ENCODE results near the gene CFAP61.

DNA sequence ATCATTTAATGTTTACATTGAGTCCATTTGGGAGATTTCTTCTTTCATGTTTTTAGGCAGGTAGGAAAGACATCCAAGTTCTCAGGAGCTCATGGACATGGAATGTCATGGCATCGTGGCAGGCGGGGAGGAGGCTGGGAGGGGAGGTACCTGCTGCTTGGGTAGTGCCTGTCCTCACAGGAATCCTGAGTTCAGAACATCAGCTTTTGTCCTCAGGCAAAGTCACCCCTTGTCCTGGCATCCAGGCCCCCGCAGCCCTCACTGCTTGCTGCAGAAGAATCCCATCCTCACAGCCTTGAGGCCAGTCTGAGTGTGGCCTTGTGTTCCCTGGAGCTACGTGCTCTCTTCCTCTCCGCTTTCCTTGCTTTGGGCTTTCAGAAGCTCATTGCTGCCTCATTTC, 157.4 kb downstream of the CFAP61 start:
- TF ChIP-seq CTCF (conservative IDR thresholded peaks at IDR 0.05; ENCODE audit: low read depth, low read length) (no peak), EZH2 (IDR thresholded peaks at IDR 0.05; ENCODE audit: low read length, unreplicated experiment) (no peak), EZH2phosphoT487 (IDR thresholded peaks at IDR 0.05; ENCODE audit: borderline replicate concordance, low read length) (no peak)
